Stromal cell of bone marrow (primary cell): ENCODE measurements around the gene SV2B.

Source experiments
- DNase-seq: peaks from one replicate; pipeline ENCODE4 v3.0.0-alpha.2; 2012; ENCODE audit warnings: low read depth

SV2B gene

DNA sequence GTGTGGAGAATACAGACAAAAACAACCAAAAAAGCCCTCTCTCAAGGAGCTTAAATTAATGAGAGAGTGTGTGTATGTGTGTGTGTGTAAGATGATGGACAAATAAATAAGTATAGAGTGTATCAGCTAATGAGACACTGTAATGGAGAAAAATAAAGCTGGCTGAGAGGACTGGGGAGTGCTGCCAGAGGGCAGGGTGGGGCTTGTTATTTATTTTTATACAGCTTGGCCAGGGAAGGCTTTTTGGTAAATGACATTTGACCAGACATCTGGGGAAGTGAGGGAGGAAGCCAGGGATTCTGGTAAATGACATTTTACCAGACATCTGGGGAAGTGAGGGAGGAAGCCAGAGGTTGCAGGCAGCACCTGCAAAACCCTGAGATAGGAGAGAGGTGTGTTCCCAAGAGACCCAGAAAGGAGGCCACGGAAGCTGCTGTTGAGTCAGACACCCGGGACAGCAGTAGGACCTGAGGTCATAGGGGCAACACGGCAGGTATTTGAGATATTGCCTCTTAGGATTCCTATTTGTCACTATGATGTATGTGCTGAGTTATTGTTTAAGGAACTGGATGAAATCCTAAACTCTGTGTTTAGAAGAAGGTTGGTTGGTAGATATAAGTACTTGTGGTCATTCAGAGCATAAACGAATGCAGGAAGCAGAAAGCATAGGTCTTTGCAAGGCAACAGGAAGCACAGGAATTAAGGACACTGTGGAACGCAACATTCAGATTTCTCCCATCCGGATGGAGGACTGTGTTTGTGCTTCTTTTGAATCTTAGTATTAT, 2.7 kb downstream of the SV2B start:
- DNase-seq: no peak

DNA sequence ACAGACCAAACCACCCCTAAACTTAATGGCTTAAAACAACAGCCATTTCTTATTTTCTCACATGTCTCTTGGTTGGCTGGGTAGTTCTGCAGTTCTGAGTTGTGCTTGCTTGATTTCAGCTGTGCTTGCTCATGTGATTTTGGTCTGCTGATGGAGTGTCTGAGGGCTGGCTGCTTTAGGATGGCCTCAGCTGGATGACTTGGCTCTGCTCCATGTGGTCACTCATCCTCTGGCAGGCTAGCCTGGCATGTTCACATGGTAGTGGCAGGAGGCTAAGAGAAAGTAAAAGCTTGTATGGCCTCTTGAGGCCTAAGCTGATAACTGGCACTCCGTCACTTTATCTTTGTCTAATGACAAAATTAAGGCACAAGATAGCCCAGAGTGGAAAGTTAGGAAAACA, 4.1 kb downstream of the SV2B start:
- DNase-seq: no peak

DNA sequence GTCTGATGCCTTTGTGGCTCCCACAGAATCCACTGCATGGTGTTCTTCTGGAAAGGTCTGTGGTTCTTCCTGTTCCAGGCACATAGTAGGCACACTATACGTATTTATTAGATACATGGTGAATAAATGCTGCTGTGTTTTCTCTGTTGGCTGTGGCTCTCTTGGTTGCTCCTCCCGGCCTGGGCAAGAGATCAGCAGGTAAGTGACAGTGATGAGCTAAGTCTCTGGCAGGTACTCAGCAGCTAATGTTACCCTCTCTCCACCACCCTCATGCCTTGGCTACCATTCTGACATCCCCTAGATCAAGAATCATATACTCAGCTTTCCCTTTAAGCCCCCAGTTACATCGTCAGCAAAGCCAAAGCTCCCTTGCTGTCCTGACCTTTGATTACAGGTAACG, 8.4 kb downstream of the SV2B start:
- no peak for DNase-seq

DNA sequence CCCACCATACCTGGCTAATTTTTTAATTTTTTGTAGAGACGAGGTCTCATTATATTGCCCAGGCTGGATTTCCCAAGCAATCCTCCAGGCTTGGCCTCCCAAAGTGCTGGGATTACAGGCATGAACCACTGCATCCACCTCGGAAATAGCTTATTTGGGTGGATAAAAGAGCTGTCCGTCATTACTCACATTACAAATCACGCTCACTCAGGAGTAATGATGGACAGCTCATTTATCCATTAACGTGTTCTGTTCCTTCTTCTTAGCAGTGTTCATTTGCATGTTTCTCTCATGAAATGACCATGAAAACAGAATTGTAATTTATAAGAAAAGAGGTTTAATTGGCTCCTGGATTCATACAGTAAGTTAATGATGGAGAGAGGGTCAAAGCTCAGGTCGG, 9.8 kb downstream of the SV2B start:
- DNase-seq: no peak

DNA sequence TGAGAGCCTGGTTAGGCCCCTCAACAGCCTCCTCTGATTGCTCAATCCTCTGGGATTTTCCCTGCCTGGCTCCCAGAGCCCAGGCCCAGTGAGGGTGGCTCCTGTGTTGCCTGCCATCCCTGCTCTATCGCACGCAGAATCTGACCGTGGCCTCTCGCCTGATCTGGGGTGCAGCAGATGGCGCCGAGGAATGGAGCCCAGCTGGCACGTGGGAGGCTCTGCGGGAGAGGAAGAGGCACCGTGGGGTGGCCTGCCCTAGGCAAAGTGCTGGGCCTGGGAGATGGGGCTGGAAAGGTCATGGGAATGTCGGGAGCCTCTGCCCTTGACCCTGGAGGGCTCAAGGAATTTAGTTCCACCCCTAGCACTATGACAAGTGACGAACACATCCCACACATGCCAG, 10.3 kb downstream of the SV2B start:
- no peak for DNase-seq

DNA sequence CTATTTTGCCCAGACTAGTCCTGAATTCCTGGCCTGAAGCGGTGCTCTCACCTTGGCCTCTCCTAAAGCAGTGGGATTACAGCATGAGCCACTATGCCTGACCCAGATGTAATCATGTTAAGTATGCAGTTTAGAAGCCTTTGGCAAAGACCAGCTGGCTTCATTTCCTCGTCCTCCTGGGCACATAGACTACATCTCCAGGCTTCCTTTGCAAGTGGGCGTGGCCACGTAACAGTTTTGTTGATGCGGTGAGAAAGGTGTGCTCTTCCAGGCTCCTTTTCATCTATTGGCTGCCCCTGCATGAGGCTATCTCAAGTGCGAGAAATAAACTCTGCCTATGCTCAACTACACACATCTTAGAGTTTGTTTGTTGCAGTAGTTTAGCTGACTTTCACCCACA, 13.0 kb downstream of the SV2B start:
- DNase-seq: no peak

DNA sequence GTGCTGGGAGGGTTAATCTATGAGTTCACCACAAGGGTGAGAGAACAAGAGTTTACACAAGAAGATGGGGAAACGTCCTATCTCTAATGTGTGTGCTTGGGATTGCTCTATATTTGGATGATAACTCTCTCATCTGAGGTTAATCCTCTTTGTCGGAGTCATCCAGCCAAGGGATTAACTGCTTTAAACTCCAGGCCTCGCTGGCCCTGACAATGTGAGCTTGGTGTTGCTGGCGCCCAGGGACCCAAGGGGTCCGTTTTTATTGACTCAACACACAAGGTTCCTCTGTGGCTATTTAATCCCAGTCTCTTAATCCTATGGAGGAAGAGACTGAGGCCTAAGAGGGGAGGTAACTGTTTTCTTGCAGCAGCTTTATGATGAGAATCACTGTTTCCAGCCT, 14.2 kb downstream of the SV2B start:
- no peak for DNase-seq

DNA sequence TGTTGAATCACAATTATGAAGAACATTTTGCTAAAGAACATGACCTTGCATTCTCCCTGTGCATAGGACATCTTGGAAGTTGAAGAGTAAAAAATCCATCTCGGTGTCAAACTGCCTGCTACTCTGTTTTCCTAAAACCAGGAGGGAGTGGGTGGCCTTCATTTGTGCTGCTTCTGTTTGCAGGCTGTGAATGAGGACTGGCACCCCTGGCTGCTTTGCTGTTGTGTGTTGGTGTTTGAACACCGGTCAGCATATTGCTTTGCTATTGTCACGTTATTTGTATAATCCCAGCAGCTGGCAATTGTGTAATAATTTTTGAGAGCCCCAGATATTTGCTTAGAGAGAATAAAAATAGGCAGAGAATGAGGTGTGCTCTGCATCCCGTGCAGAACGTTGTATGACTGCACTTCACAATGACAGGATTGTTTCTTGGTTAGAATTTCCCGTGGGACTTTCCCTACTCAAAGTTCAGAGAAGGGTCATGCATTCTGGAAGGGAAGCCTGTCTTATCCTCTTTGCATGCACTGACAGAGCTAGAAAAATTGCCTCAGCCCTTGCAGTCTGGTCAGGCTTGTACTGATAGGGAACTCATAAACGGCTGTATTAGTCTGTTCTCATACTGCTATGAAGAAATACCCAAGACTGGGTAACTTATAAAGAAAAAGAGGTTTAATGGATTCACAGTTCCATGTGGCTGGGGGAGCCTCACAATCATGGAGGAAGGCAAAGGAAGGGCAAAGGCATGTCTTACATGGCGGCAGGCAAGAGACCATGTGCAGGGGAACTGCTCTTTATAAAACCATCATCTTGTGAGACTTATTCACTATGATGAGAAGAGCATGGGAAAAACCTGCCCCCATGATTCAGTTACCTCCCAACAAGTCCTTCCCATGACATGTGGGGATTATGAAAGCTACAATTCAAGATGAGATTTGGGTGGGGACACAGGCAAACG, 16.3 kb downstream of the SV2B start:
- DNase-seq: no peak

DNA sequence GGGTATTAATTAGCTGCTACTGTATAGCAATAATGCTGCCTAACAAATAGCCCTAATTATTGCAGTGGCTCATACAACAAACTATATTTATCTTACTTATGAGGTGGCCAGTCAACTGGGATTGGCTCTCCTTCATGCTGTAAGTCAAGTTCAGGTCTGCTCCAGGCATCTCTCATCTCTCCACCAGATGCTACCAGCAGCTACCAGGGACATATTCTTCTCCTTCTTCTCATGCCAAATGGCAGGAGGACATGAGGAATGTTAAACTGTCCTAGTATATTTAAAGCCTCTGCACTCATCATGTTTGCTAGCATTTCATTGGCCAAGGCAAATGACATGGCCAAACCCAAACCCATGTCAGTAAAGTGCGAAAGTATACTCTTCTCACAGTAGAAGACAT, 17.3 kb downstream of the SV2B start:
- DNase-seq: no peak

DNA sequence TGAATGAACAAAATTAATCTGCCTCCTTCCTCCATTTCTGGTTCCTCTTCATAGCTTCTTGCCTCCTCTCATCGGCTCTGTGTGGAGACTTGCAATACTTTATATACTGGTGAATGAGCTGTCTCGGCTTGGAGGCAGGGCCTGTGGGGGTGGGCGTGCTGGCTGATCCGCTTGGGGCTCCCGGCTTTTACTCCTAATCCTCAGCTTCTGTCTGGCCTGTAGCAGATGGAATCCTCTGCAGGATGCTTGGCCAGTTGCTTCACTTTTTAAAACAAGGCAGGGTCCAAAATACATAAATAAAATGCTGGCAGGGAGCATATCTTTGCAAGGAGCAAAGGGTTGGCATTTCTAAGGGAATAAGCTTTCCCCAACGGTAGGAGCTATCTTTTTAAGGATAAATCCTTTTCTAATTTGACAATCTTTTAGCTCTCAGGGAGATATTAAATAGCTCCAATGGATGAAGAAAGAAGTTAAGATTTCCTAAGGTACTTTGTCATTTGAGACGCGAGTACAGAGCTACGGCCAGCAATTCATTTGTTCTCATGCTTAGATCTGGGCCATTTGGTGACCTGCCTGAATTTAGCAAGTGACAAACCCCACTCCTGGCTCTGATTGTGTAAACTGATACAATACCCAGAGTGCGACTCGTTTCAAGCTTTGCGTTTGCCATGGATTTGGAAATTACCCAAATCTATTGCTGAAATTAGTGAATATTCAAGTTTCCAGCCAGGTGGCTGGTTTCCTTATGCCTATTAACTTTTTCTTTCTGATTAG, 18.9 kb downstream of the SV2B start:
- no peak for DNase-seq

DNA sequence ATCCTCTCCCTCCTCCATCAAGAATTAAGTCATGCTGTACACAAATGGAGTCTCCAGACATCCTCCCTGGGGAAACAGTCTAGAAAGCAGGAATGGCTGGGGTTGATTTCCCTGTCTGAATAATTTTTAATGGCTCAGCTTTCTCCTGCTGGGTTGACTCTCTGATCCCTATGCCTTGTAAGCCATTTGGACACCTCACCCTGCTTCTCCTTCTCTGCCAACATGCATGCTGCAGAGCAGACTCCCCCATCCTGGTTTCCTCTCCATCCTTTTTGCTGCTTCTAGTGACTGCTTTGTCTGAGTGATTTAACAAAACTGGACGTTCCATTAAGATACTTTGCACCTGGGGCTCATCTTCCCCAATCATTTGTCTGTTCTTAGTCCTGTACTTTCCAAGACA, 22.2 kb downstream of the SV2B start:
- DNase-seq: no peak

DNA sequence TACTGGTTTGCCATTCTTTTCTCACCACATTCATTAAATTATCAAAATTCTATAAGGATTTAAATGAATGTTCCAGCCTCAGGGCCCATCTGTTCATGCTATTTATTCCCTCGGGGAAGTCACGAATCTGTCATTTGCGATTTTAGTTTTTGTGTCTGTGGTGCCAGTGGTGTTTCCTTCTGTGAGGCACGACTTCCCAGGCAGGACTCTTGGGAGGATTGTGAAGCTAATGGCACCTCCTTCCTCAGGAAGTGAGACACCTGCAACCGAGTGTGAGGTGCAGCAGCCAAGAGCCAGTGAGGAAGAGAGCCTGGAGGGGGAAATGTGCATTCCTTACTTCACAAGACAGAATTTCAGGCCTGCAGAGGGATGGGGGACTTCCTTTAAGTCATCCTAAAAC, 24.1 kb downstream of the SV2B start:
- DNase-seq: no peak

DNA sequence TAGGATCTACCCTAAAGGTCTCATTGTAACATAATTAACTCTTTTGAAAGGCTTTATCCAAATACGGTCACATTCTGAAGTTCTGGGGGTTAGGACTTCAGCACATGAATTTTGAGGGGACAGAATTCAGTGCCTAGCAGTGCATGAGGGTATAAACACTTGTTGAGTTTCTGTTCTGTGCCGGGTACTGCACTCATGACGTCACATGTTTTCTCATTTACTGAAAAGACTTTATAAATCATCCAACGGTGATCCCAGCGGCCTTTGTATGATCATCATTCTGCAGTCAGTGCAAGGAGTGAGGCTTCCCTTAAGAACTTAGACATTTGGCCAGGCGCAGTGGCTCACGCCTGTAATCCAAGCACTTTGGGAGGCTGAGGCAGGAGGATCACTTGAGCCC, 25.1 kb downstream of the SV2B start:
- no peak for DNase-seq

DNA sequence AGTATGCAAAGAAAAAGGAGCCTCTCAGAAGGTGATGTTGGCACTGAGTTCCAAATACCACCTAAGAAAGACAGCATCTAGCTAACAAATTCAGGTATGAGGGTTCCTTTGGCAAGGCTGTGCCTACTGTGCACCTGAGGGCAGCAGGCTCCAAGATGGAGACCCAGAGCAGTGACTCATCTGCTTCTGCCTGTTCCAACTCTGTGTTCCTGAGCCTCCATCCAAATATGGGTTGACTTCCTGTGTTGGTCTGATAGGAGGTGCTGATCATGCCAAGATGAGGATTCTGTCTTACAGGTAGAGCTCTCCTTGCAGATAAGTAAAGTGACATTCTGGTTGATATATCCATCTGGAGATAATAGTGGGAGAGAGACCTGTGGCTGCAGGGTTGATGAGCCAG, 26.0 kb downstream of the SV2B start:
- DNase-seq: no peak

DNA sequence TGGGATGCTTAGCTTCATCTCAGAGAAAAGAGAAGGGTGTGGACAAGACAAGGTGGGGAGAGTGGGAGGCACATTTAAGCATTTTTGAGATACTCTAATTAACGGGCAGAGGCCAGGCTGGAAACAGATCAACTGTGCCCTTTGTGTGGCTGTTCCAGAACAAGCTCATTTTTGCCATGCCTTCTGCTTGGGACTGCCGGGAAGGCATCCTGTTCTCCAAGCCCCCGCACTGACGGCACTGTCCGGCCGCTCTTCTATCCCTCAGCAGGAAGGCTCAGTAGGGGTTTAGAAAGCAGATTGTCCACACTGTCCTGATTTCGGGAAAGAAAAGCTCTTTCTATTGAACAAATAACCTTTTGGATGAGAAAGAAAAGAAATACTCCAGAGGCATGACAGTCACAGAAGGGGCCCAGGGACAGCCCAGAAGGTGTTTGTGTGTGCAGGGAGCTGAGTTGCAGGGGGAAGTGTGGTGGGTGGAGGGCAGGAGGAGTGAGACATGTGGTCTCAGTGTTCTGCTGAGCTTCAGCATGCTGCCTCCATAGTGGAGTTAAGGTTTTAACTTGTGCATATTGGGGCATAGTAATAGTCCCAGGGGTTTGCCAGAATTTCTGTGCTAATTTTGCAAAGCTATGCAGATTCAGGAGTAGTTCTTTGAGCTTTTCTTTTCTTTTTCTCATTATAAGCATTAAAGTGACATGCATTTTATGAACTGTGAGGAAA, 27.3 kb downstream of the SV2B start:
- DNase-seq: no peak

DNA sequence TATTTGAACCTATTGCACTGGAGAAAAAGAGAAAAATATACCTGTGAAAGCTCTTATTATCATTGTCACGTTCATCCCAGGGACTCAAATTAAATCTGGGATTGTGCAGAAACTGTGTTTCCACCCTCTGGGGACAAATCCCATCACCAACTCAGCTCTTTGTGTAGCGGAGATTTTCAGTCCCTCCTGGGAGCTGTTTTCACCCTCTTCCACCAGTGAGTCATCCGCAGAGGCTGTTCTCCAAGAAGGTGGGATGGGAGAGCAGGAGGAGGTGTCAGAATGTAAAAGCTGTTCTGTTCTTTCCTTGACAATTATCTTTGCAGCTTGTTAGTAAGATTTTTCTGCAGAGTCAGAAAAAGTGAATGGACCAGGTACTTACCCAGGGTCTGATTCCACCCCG, 28.0 kb downstream of the SV2B start:
- no peak for DNase-seq

DNA sequence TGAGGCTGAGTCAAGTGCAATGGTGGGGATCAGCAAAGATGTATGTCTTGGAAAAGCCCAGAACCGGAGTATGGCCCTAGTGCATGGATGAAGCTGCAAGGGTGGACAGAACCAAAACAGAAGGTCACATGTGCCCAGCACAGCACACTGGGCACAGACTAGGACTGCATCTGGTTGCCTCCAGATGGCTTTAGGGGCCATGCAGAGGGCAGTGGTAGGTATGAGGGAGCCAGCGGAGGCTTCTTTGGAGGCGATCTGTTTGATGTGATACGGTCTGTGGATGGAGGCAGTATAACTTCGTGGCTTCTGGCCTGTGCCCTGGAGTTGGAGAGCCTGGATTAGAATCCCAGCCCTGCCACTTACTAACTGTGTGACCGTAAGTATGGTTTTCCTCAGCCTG, 29.4 kb downstream of the SV2B start:
- DNase-seq: no peak

DNA sequence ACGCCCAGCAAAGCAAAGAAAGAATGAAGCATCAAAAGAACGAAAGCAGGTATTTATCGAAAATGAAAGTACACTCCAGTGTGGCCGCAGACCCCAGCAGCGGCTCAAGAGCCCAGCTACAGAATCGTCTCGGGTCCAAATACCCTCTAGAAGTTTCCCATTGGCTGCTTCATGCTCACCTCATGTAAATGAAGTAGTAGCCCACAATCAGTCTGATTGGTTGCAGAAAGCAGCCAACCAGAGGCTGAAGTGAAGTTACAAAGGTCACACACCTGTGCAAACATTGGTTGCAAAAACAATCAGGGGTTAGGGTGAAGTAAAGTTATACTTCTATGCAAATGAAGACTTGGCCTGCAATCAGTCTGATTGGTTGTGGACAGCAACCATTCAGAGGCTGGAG, 32.0 kb downstream of the SV2B start:
- no peak for DNase-seq

DNA sequence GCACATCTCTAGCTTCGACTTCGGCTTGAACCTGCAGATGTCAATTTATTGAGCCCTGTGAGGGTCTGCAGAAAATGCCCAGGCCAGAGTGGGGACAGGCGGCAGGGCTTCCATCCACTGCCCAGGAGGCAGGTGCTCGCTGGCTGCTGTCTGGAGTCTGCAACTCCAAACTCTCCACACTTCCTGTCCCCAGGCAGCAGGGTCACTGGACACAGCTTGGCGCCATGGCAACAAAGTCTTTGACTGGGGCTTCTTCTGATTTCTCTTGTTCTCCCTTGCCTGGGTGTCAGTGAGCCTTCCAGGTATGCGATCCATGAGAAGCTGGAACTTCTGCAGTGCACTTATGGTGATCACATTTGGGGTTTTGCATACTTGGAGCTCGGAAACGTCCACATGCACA, 33.5 kb downstream of the SV2B start:
- DNase-seq: no peak

DNA sequence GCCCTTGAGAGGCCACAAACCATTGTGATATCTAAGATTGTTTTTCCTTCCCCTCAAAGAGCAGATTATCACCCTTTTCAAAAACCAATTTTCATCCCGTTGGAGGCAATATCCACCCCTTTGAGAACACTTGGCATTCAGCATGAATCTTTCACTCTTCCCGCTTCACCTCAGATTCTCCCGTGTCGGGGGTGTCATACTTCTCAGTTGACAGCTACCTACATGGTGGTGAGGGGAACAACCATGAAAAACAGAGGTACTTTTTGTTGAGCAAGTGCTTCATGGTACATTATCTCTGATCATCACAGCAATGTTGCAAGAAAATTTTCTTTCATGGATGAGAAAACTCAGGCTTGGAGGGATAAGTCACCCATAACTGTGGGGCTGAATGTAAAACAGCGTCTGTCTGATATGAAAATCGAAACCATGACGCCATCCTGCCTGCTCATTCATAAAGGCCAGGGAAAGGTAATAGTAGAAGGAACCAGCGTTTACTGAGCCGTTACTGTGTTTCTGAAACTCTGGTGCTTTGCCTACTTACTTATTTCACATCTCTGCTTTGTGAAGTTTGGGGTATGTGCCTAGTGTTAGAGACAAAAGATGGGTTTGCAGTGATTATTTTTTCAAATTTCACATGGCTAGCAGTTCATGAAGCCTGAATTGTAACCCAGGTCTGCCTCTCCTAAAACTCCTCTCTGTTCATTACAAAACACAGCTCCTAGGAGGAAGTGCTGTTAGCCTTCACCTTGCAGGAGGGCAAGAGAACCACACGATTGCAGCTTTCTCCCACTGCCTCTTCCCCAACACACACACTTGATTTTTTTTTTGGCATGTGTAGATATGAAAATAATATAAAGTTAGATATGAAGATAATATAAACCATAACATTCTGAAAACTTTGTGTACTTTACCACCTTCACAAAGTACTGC, 35.4 kb downstream of the SV2B start:
- no peak for DNase-seq

DNA sequence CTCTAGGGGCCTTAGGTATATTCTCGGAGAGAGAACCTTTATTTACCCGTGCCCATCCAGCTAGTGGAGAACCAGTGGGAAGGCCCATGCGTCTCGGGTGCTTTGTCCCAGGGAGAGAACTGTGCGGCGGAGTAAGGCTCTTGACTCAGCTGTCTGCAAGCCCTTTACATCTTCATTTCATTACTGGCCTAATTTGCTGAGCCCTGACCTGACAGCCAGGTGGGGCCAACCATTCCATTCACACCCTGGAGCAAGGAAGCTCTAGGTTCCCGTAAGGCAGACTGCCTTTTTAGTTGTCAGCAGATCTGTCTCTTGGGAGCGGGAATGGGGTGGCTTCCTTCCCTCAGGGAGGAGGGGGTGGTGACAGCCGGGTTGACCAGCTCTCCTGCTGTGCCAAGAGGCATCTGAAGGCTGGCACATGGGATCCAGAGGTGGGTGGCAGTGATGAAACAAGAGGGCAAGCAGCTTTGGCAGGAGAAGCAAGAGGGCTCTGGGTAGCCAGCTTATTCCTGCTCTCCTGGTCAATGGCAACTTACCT, 36.4 kb downstream of the SV2B start:
- DNase-seq: no peak
